HG02943 (cell line): Measurements from ENCODE around the gene WRAP53.

ENCODE experiments used
- ATAC-seq: cut with Tn5 transposase; IDR thresholded peaks from one replicate; pipeline ENCODE4 v1.9.1; 2021; ENCODE audit warnings: mild to moderate bottlenecking, low read depth, moderate library complexity; ENCODE audit not compliant: unreplicated experiment

WRAP53 gene

GRCh38 chr17:7677388-7678067 is 10.7 kb upstream of the WRAP53 start:
- ATAC-seq: no peak

- ATAC-seq: no peak
These were observed 3.3 kb upstream of the WRAP53 start for GRCh38 chr17:7684851-7685532.

- peak; percentile 44 for ATAC-seq
These were observed 2.6 kb upstream of the WRAP53 start for GRCh38 chr17:7685533-7686221.

GRCh38 chr17:7686222-7687071 is 1.8 kb upstream of the WRAP53 start:
- peak; percentile 29 for ATAC-seq

- peak; percentile 43 for ATAC-seq
These were observed 987 bp upstream of the WRAP53 start, which contains the start of gene TP53 for GRCh38 chr17:7687072-7687907. Gene TP53, minus strand, starts transcription at chr17:7687490. Its CDS starts 10,896 bp downstream, at chr17:7676594.

- ATAC-seq: no peak
These were observed 585 bp downstream of the WRAP53 start for GRCh38 chr17:7688808-7689316.

- no peak for ATAC-seq
These were observed 7.3 kb downstream of the WRAP53 start for GRCh38 chr17:7695586-7695985.

- ATAC-seq: no peak
These were observed 9.7 kb downstream of the WRAP53 start for GRCh38 chr17:7697828-7698588.

GRCh38 chr17:7700510-7700909 is 12.2 kb downstream of the WRAP53 start:
- no peak for ATAC-seq

GRCh38 chr17:7701681-7702080 is 13.4 kb downstream of the WRAP53 start:
- ATAC-seq: no peak

- ATAC-seq: no peak
These were observed 14.5 kb downstream of the WRAP53 start for GRCh38 chr17:7702776-7703175.

- no peak for ATAC-seq
These were observed 15.6 kb downstream of the WRAP53 start for GRCh38 chr17:7703584-7704479.

- ATAC-seq: no peak
These were observed 16.5 kb downstream of the WRAP53 start, which contains the start of gene EFNB3 for GRCh38 chr17:7704601-7705268. Gene EFNB3, plus strand, starts transcription at chr17:7705202. Its CDS starts 397 bp downstream, at chr17:7705599.

GRCh38 chr17:7705269-7706255 is 17.3 kb downstream of the WRAP53 start:
- ATAC-seq: no peak

GRCh38 chr17:7706631-7707354 is 18.5 kb downstream of the WRAP53 start:
- no peak for ATAC-seq
